ENCODE measurements around the gene CDR2. TPM values are rescaled to one million over a fixed set of nuclear protein-coding genes. Genes with fewer than 3 reads are reported as not detected.

CDR2 gene
- total and polyA plus RNA-seq, 9 of the 15 experiments (the other 6 are each of a cell fraction or from before 2014, with no cell fraction given) = 4.6 to 30.3 (median 19.9) TPM

GRCh38 chr16:22297871-22298733, 76.3 kb downstream of the CDR2 start (continued):
- TF ChIP-seq ZNF395 (CRISPR knock-in tag; IDR thresholded peaks at IDR 0.05) = peak; percentile 64
- TF ChIP-seq CGGBP1 (CRISPR knock-in tag; IDR thresholded peaks at IDR 0.05) = peak; percentile 22; the same call in 1 of the 2 replicates
- TF ChIP-seq RAD51 (IDR thresholded peaks at IDR 0.05; ENCODE audit: borderline replicate concordance, low read depth) = no peak
- TF ChIP-seq RBM39 (optimal IDR thresholded peaks at IDR 0.05; ENCODE audit: low read depth, low read length) = no peak
- TF ChIP-seq ELF2 (CRISPR knock-in tag; IDR thresholded peaks at IDR 0.05) = peak; percentile 65
- TF ChIP-seq NFXL1 (CRISPR knock-in tag; IDR thresholded peaks at IDR 0.05) = peak; percentile 81
- TF ChIP-seq TFE3 (CRISPR knock-in tag; IDR thresholded peaks at IDR 0.05) = no peak
- peak; percentile 94 for TF ChIP-seq NCOA1 (IDR thresholded peaks at IDR 0.05; ENCODE audit: low read depth)
- TF ChIP-seq BCL6 (CRISPR knock-in tag; IDR thresholded peaks at IDR 0.05) = no peak
- no peak for TF ChIP-seq ZBTB43 (CRISPR knock-in tag; IDR thresholded peaks at IDR 0.05)
- 0 out of 2 replicates have a peak, but pooled peaks have one; percentile 13 for TF ChIP-seq ZNF766 (CRISPR knock-in tag; conservative IDR thresholded peaks at IDR 0.05)
- TF ChIP-seq MAX (CRISPR knock-in tag; IDR thresholded peaks at IDR 0.05) = no peak
- no peak for TF ChIP-seq POLR2G (IDR thresholded peaks at IDR 0.05; ENCODE audit: low read depth, low read length)
- TF ChIP-seq THAP7 (CRISPR knock-in tag; IDR thresholded peaks at IDR 0.05) = peak; percentile 67; the same call in 1 of the 2 replicates
- TF ChIP-seq ZKSCAN8 (CRISPR knock-in tag; IDR thresholded peaks at IDR 0.05) = no peak
- TF ChIP-seq CREB3 (tag; conservative IDR thresholded peaks at IDR 0.05; ENCODE audit: low read depth) = no peak
- no peak for TF ChIP-seq CC2D1A (IDR thresholded peaks at IDR 0.05)
- TF ChIP-seq ZFPM2 (CRISPR knock-in tag; IDR thresholded peaks at IDR 0.05) = no peak
- no peak for TF ChIP-seq CREB5 (CRISPR knock-in tag; IDR thresholded peaks at IDR 0.05)
